Ammon's horn (tissue), 1 donor: ENCODE data around the gene LARGE1.

Experiments used
- DNase-seq: peaks from one replicate; pipeline ENCODE4 v3.0.0-alpha.2; 2016; ENCODE audit warnings: low spot score

The LARGE1 gene

DNA sequence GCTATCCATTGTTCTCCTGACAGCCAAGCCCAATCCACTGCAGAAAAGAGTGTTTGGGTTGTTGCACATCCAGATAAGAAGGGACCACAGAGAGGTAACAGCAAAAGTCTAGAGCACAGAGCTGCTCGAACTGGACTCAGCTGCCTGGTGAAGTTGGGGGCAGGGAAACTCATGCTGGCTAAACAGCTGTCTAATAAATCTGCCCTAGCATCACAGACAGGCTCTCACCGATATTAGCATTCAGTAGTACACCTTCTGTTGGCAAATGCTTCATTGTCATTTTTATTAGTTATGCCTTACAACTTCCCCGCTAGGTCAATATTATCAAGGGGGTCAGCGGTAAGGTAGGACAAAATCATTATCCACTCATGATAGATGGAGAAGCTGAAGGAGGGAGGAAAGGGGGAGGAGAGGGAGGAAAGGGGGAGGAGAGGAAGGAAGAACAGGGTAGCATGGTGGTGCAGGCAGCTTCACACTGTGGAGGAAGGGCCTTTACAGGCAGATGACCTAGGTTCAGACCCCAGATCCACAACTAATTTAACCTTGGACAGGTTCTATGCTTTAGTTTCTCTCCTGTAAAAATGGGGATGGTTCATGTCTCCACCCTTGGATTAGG, 102.7 kb downstream of the LARGE1 start:
- DNase-seq = no peak

DNA sequence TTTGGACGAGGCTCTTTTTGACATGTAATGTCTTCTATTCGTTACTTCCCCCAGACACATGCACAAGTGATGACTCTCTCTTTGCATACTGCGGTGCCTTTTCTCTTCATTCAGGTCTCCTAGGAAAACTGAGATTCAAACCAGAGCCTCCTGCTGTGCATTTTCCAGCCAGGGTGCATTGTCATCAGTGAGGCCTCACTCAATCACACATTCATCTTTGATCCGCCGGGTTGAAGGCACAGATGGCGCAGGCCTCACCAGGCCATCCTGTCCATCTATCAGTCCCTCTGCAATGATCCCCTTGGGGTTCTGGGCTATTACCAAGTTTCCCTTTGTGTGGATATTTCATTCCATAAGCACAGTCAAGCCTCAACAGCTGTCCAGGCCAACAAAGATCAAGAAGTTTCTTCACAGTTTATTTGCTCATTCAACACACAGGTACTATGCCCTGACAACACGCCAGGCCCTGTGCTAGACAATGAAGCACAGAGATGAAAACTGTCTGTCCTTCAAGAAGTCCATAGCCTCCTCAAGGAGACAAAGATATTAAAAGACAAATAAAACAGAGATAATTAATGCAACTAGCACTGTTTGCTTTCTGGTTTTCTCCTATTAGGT, 107.8 kb downstream of the LARGE1 start:
- DNase-seq = no peak

DNA sequence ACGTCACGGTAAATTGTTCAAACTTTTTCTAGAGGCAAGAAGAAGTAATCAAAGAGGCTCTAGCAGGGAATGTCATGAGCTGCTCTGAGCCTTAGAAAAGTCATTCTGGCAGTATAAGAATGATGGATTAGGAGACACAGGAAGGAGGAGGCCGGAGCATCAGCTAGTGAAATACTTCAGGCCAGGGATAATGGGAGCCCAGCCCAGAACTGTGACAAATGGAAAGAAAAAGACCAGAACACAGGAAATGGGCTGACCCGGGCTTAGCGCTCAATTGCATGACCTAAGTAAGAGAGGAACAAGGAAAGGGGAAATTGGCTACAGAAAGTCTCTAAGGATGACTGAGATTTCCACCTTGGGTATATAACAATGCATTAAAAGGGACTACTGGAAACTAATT, 108.6 kb downstream of the LARGE1 start:
- no peak for DNase-seq

DNA sequence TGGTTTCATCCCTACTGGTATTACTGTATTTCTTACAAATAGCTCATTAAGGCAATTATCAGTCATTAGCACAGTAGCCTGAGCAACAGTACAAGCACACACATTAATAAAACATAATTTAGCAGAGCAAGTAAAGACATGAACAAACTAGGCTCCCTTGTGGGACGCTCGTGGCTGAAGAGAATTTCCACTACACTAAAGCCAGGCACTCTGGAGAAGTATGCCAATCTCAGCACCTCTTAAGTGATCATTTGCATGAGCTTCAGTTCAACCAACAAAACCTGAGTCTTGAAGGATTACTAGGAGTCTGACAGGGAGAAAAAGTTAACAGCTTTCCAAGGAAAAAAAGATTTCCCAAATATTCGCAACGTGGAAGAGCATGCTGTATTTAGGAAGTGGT, 109.1 kb downstream of the LARGE1 start:
- no peak for DNase-seq

DNA sequence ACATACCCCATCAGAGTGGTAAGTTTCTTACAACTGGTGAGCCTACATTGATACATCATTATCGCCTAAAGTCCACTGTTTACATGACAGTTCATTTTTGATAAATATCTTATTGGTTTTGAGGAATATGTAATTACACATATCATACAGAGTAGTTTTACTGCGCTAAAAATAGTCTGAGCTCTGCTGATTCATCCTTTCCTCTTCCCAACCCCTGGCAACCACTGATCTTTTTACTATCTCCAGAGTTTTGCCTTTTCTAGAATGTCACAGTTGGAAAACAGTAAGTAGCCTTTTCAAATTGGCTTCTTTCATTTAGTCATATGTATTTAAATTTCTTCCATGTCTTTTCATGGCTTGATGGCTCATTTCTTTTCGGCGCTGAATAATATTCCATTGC, 112.8 kb downstream of the LARGE1 start:
- DNase-seq = no peak

DNA sequence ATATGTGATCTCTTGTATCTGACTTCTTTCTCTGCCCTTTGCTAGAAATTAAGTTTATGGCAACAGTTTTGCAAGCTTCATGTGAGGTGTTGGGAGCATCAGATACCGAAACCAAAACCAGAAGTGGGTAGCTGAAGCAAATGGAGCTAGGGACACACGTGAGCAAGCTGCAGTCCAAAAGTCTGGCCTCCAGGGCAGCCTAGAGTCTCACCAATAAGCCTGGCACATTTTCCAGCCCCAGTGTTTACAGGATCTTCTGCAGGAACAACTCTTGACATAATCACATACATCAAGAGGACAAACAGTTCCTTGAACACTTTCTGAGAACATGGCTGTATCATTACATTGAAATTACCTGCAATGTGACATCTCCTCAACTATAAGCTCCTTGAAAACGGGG, 114.1 kb downstream of the LARGE1 start:
- DNase-seq = no peak

DNA sequence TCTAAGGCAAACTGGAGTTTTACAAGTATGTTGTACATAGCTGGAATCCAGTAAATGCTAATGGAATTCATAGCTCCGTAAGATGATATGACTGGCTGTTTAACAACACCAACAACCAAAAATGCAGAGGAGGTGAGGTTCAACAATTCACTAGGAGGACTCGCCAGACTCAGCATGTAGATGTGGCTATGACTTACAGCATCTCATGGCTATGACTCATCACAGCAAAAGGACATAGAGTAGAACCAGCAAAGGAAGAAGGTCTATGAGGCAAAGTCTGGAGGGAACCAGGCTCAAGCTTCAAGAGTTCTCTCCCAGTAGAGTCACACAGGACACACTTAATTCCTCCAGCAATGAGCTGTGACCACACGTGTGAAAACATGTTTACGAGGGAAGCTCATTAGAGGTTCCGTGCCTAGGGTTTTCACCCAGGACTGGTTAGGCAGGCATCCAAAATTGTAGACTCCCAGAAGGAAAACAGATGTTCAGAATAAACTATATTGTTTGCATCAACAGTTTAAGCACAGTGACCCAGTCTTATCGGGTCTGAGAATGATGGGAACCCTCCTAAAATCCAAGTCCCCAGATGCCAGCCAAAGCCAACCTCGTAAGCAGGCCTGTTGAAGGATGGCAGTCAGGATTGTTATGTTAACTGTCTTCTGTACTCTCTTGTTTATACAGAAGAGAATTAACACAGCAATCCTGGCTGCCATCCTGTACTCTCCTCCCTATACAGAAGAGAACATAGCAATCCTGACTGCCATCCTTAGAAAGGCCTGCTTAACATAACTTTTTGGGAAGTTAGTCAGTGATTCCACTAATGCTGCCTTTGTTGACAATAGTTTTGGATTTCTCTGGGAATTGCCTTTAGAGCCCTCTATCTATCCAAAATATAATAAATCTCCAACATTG, 116.6 kb downstream of the LARGE1 start:
- no peak for DNase-seq

DNA sequence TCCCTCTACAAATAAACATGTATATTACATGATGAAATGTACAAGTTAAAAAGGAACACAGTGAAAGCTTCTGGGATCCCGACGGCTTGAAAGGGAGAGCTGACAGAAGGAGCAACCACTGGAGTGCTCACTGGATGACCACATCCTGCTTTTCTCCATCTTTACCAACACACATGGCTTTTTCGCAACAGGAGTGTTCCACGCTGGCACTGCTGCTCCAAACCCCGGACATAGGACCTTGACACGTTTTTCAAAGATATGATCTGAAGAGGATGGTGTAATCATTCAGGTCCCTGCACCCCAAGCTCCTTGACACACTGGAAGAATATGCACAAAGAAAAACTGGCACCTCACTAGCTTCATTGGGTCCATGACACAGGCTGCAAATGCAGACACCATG, 121.9 kb downstream of the LARGE1 start:
- no peak for DNase-seq

DNA sequence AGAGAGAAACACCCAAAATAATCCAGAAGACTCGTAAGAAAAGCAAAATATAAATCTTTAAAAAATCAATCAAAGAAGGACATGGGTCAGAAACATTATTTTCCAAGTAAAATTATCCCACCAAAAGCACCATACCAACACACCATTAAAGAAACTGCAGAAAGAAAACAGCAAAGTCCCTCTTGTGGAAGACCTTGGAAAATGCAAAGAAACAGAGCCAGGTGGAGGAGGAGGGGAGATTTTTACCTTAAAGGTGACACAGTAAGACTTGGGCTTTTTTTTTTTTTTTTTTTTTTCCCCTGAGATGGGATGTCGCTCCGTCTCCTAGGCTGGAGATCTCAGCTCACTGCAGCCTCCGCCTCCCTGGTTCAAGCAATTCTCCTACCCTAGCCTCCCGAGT, 123.8 kb downstream of the LARGE1 start:
- DNase-seq = no peak

DNA sequence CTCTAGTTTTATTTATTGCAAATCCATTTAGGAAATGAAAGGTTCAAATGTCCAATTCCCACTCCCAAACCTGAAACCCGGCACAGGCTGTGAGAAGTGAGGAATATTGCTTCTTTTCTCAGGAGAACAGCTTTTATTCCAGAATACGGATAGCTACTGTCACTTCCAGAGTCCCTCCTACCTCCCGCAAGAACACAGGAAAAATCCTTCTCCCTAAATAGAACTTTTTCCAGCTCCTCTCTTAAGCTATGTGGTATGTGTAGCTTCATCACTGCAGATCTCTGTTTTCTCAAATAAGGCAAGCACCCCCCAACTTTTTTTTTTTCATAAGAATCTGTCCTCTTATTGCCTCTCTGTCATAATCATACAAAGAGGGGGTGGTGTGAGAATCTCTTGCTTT, 126.8 kb downstream of the LARGE1 start:
- DNase-seq = no peak

DNA sequence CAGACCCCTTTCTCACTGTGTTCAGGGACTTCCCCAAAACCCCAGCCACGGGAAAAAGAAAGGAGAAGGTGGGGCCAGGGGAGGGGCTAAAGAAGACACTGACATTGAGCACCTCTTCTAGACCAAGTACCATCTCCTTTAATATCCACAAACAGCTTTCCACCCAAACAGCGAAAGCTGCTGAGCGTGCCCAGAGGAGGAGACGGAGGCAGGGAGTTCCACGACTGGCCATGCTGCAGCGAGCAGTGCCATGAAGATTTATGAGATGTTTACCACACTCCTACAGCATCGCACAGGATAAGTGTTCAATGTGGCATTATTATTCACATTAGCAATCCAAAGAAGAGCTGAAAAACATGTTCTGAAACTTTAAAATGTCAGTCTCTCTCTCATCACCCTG, 127.4 kb downstream of the LARGE1 start:
- no peak for DNase-seq

DNA sequence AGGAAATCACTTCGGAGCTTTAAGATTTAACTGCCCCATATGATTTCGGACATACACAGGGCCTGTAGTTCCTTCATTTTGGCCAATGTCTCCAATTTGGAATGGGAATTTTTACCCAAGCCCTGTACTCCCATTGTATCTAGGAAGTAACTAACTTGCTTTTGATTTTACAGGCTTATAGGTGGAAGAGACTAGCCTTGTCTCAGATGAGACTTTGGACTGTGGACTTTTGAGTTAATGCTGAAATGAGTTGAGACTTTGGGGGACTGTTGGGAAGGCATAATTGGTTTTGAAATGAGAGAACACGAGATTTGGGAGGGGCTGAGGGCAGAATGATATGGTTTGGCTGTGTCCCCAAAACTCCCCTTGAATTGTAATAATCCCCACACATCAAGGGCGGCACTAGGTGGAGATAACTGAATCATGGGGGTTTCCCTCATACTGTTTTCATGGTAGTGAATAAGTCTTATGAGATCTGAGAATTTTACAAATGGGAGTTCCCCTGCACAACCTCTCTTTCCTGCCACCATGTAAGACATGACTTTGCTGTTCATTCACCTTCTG, 130.5 kb downstream of the LARGE1 start:
- no peak for DNase-seq

DNA sequence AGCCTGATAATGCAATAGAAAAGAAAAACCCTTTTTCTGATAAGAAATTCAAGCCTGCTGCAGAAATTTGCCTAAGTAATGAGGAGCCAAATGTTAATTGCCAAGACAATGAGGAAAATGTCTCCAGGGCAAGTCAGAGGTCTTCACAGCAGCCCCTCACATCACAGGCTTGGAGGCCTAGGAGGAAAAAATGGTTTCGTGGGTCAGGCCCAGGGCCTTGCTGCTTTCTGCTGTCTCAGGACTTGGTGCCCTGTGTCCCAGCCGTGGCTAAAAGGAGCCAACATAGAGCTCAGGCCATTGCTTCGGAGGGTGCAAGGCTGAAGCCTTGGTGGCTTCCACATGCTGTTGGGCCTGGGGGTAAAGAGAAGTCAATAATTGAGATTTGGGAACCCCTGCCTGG, 131.3 kb downstream of the LARGE1 start:
- DNase-seq = no peak

DNA sequence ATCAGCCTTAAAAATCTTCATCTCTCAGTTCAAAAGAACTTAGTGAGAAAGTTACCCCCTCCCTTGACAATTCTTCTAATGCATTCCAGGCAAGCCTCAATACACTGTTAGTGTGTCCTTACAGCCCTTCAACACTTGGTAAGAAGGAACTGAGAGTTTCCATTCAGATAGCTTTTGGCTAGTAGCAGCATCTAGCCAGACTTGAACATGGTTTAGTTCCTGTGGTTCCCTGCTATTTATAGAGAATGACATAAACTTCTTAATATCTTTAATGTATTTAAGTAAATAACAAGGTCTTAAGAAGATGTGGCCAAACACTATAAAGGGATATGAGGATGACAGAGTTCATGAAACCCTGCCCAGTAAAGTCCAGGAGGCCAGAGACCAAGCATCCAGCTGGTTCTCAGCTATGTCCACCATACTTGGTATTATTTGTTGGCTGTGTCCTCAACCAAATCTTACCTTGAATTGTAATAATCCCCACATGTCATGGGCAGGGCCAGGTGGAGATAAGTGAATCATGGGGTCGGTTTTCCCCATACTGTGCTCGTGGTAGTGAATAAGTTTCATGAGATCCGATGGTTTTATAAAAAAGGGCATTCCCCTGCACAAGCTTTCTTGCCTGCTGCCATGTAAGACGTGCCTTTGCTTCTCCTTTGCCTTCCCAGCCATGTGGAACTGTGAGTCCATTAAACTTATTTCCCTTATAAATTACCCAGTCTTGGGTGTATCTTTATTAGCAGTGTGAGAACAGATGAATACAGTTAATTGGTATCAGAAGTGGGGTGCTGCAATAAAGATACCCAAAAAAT, 132.4 kb downstream of the LARGE1 start:
- DNase-seq = no peak

DNA sequence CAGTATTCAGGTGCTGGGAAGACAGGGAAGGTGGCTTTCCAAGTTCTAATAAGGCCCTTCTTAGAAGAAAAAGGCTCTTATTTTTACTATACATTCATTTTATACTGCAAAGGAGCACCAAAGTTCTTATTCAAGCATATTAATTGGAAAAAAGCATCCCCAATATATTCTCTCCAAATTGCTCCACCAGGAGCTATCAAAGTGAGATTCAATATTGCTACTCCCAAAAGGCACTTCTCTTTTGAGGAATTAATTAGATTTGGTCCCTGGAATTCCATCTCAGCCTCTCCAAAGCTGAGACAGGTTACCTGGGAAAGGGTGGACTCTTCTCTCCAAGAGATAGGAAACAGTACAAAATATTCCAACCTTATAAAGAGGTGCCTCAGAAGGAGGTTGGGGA, 134.1 kb downstream of the LARGE1 start:
- DNase-seq = no peak

DNA sequence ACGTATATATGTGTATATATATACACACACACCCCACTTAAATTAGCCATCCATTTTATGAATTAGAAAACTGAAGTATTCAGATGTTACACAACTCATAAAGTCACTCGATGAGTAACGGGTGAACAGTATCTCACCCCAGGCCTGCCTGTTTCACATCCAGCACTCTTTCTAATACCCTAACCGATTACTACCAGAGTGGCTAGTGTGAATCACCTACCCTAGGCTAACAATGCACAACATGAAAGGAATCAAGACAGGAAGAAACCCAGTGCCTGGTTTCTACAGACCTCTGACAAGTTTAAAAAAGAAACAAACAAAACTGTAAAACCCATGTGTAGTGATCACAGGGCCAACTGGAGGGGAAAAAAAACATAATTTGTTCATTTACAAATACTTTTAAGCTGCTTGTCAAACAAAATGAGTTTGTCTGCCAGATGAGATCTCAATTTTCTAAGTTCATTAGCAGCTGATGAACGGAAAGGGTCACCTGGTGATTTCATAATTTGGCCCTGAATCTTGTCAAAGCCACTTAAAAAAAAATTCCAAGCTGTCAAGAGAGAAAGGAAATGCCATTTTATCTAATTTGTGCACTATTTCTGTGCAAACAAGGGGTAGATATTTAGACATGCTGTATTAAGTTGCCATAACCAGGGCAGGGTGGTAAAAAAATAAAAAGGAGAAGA, 134.8 kb downstream of the LARGE1 start:
- no peak for DNase-seq

DNA sequence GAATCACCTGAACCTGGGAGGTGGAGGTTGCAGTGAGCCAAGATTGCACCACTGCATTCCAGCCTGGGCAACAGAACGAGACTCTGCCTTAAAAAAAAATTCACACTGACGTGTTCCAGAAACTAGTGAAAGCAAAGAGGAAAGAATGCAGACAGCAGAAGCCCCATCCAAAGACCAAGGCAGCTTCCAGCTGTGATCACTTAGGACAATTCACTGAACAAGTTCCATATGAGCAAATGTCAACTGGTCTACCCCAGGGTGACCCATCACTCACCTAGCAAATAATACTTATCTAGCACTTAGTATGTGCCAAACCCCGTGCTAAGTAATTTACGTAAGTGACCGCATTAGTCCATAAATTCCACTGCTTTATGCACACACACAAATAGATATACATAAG, 138.9 kb downstream of the LARGE1 start:
- no peak for DNase-seq

DNA sequence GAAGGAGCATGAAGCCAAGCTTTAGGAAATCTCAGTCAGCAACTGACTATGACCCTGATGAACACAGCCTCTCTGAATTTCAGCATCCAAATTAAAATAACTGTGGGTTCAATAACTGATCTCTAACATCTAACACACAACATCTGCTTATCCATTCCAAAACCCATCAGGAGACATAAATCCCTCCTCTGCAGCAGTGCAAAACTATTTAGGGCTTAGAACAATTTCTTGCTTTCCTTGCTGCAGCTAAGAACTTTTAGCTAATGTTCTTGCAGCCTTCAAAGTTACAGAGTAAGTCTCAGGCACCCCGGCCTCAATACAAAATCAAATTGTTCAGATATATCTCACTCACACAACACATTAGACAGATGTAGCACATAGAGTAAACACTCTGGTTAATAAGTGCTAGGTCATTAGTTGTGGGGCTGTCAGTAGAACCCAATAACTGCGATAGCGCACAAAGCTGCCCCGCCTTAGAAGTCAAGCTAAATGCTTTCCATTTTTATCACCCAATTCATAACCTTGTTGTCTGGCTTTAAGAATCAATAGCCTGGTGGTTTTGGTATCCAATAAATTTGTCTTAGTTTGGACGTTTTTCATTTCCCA, 139.6 kb downstream of the LARGE1 start:
- no peak for DNase-seq

DNA sequence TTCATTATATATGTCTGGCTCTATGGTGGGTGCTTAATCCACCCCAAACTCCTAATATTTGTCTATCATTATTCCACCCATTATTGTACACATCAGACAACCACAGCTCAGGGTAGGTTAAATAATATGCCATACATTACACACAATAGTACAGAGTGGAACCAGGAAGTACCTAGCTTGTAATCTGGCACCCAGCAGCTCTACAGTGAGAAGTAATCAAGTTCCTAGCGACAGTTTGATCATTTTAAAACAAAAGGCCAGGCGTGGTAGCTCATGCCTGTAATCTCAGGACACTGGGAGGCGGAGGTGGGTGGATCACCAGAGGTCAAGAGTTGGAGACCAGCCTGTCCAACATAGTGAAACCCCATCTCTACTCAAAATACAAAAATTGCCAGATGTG, 141.0 kb downstream of the LARGE1 start:
- no peak for DNase-seq

DNA sequence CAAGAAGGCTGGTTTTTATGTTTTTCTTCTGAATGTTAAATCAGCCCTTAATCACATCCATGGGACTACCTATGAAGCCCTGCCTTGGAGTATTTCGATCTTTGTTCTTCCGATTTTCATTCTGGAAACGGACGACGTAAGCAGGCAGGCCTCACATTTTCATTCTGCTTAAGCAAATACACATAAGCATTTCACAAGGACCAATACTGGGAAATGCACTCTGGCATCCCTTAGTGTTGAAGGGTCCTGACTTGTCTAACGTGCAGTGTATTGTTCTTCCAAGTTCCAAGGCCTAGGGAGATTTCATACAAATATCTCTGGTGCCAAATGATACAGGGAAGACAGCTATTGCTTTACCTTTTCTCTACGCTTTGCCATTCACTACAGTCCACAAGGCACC, 143.8 kb downstream of the LARGE1 start:
- no peak for DNase-seq

DNA sequence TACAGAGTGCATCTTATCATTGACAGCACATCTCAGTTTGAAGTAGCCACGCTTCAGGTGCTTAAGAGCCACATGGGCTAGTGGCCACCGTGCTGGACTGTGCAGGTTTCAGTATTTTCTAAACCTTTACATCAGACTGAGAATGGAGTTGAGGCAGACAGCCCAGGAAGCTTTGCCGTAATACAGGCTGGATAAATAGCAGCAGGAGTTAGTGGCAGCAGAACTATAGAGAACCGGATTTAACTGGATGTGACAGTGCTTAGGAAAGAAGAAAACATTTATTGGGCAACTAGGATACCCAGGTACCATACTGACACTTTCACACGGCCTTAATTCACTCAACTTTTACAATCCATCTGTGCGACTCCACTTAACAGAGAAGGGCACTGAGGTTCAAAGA, 145.5 kb downstream of the LARGE1 start:
- DNase-seq = no peak
